NCI-H510A (cell line): ENCODE data around the gene MINDY1.

Source experiments
- DNase-seq: peaks from one replicate; lab custom pipeline; 2025; lab: John Stamatoyannopoulos, UW

MINDY1 gene

GRCh38 chr1:151006327-151007052 lies at the start of gene MINDY1:
Gene MINDY1 (minus strand): TSS chr1:151006902. CDS start chr1:151002617, 4,285 bp downstream.
- DNase-seq: peak; percentile 71

GRCh38 chr1:151056149-151056548 lies 49.4 kb upstream of the MINDY1 start:
- DNase-seq: no peak

GRCh38 chr1:151055581-151055980 lies 48.9 kb upstream of the MINDY1 start:
- no peak for DNase-seq

- no peak for DNase-seq
Observed at GRCh38 chr1:151054971-151055547, 48.4 kb upstream of the MINDY1 start.

- DNase-seq: no peak
Observed at GRCh38 chr1:151051356-151052009, 44.8 kb upstream of the MINDY1 start.

- no peak for DNase-seq
Observed at GRCh38 chr1:151050051-151050688, 43.5 kb upstream of the MINDY1 start.

GRCh38 chr1:151049458-151049857 lies 42.8 kb upstream of the MINDY1 start:
- no peak for DNase-seq

GRCh38 chr1:151048645-151049032 lies 41.9 kb upstream of the MINDY1 start:
- no peak for DNase-seq

GRCh38 chr1:151047925-151048644 lies 41.4 kb upstream of the MINDY1 start:
- peak; percentile 58 for DNase-seq

- peak; percentile 66 for DNase-seq
Observed at GRCh38 chr1:151047591-151047924, 40.9 kb upstream of the MINDY1 start, which contains the start of gene C1orf56. Gene C1orf56 (plus strand): TSS chr1:151047751. CDS start chr1:151047848, 97 bp downstream.

GRCh38 chr1:151043163-151043562 lies 36.5 kb upstream of the MINDY1 start:
- no peak for DNase-seq

- no peak for DNase-seq
Observed at GRCh38 chr1:151039521-151039920, 32.8 kb upstream of the MINDY1 start.

GRCh38 chr1:151037032-151037431 lies 30.3 kb upstream of the MINDY1 start:
- DNase-seq: no peak

- no peak for DNase-seq
Observed at GRCh38 chr1:151036356-151036755, 29.7 kb upstream of the MINDY1 start, which contains the start of gene BNIPL. Gene BNIPL (plus strand): TSS chr1:151036586. CDS start chr1:151036726, 140 bp downstream.

GRCh38 chr1:151035167-151035566 lies 28.5 kb upstream of the MINDY1 start:
- DNase-seq: no peak

- no peak for DNase-seq
Observed at GRCh38 chr1:151032164-151032563, 25.5 kb upstream of the MINDY1 start.

GRCh38 chr1:151026460-151026859 lies 19.8 kb upstream of the MINDY1 start:
- DNase-seq: no peak

- peak; percentile 34 for DNase-seq
Observed at GRCh38 chr1:151024540-151025146, 17.9 kb upstream of the MINDY1 start.

- DNase-seq: peak; percentile 43
Observed at GRCh38 chr1:151013518-151013917, 6.8 kb upstream of the MINDY1 start.

- no peak for DNase-seq
Observed at GRCh38 chr1:151012684-151013471, 6.2 kb upstream of the MINDY1 start.
